ENCODE measurements around the gene ST6GAL2.

ST6GAL2 gene

GRCh38 chr2:106885971-106886915, at the start of gene ST6GAL2:
Gene ST6GAL2 (minus strand): TSS chr2:106886167. CDS start chr2:106843977, 42,190 bp downstream.
- DNase-seq (ENCODE audit: low read depth) = peak; percentile 0

- DNase-seq (ENCODE audit: low read depth) = no peak
Measured at GRCh38 chr2:106932644-106933043, 46.7 kb upstream of the ST6GAL2 start.

- no peak for DNase-seq (ENCODE audit: low read depth)
Measured at GRCh38 chr2:106931717-106932335, 45.9 kb upstream of the ST6GAL2 start.

- DNase-seq (ENCODE audit: low read depth) = no peak
Measured at GRCh38 chr2:106921451-106921850, 35.5 kb upstream of the ST6GAL2 start.

GRCh38 chr2:106919012-106919411, 33.0 kb upstream of the ST6GAL2 start:
- no peak for DNase-seq (ENCODE audit: low read depth)

GRCh38 chr2:106904242-106904641, 18.3 kb upstream of the ST6GAL2 start:
- no peak for DNase-seq (ENCODE audit: low read depth)

GRCh38 chr2:106899786-106900530, 14.0 kb upstream of the ST6GAL2 start:
- no peak for DNase-seq (ENCODE audit: low read depth)

- no peak for DNase-seq (ENCODE audit: low read depth)
Measured at GRCh38 chr2:106894545-106894944, 8.6 kb upstream of the ST6GAL2 start.

- DNase-seq (ENCODE audit: low read depth) = no peak
Measured at GRCh38 chr2:106892048-106892447, 6.1 kb upstream of the ST6GAL2 start.

- DNase-seq (ENCODE audit: low read depth) = no peak
Measured at GRCh38 chr2:106890606-106891005, 4.6 kb upstream of the ST6GAL2 start.

GRCh38 chr2:106886916-106887758, 1.2 kb upstream of the ST6GAL2 start:
- DNase-seq (ENCODE audit: low read depth) = no peak

- no peak for DNase-seq (ENCODE audit: low read depth)
Measured at GRCh38 chr2:106885329-106885728, 638 bp downstream of the ST6GAL2 start.

GRCh38 chr2:106882673-106883072, 3.3 kb downstream of the ST6GAL2 start:
- DNase-seq (ENCODE audit: low read depth) = no peak

GRCh38 chr2:106878206-106878605, 7.8 kb downstream of the ST6GAL2 start:
- no peak for DNase-seq (ENCODE audit: low read depth)

GRCh38 chr2:106876699-106877098, 9.3 kb downstream of the ST6GAL2 start:
- no peak for DNase-seq (ENCODE audit: low read depth)

GRCh38 chr2:106869512-106870275, 16.3 kb downstream of the ST6GAL2 start:
- no peak for DNase-seq (ENCODE audit: low read depth)

GRCh38 chr2:106868275-106868674, 17.7 kb downstream of the ST6GAL2 start:
- DNase-seq (ENCODE audit: low read depth) = no peak

GRCh38 chr2:106867196-106867953, 18.6 kb downstream of the ST6GAL2 start:
- no peak for DNase-seq (ENCODE audit: low read depth)

- DNase-seq (ENCODE audit: low read depth) = no peak
Measured at GRCh38 chr2:106866641-106867040, 19.3 kb downstream of the ST6GAL2 start.

GRCh38 chr2:106864051-106864450, 21.9 kb downstream of the ST6GAL2 start:
- no peak for DNase-seq (ENCODE audit: low read depth)
